ENCODE measurements around the gene CDH11.

CDH11 gene

GRCh38 chr16:64973171-64973570 lies 148.7 kb downstream of the CDH11 start:
- DNase-seq, result no peak

DNA sequence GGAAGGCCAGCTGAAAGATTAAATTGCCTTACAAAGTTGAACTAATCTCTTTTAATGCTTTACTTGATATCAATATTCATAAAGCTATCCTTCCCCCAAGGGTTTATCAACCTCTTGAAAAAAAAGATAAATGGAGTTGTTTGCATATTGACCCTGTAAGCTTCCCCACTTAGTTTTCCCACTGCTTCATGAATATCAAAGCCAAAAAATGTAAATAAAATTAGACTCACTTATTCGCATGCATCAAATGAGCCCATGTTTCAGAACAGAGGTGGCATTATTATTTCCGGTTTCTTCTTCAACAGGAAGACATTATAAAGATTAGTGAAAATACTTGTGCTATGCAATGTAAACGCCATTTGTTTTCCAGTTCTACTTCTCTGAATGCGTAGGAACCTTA lies 150.7 kb downstream of the CDH11 start:
- DNase-seq, result no peak

DNA sequence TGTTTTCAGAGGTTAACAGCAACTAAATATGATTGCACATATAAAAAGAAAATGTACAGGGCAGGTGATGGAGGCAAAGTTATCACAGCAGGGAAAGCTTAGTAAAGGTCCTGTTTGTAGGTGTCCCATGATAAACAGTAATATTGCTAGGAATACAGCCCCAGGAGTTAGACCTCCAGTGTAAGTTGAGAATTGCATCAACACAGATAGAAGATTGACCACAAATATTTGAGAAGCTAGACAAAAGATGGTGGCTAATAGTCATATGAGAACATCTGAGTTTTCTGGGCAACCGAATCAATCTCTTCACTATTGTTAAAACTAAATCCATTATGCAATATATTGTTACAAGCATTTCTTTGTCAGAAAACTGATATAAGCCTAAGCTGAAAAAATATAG lies 152.6 kb downstream of the CDH11 start:
- no peak for DNase-seq

DNA sequence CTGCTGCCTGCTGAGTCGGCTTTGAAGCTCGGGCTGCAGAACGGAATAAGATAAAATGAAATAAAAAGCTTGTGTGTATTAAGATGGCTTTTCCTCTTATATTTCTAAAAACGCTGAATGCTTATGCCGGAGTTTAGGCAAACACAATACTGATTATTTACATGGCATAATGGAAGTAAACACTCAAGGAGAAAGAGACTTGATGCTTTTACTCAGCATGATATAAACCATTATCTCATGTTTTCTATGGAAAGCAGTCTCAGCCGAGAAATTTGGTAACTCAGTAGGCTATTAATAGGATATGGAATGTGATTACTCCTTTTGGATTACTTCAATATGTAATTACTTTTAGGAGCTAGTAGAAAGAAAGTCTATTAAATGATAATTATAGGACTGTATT lies 153.3 kb downstream of the CDH11 start:
- no peak for DNase-seq

- DNase-seq, result peak; percentile 78
Observed at GRCh38 chr16:64964126-64964540, 157.7 kb downstream of the CDH11 start.

DNA sequence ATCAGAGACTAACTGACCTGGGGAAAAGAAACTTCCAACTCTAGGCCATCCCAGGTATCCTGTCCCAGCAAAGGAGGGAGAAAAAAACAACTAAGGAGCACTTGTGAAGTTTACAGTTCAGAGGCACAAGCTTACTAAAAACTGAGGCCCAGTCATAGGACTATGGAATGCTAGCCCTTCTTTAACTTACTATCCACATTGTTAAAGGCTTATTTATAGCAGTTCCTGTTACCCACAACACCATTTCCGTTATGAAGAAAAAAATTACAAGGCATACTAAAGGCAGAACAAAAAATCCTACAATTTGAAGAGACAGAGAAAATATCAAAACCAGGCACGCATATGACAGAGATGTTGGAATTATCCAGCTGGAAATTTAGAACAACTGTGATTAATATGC lies 159.1 kb downstream of the CDH11 start:
- no peak for DNase-seq

DNA sequence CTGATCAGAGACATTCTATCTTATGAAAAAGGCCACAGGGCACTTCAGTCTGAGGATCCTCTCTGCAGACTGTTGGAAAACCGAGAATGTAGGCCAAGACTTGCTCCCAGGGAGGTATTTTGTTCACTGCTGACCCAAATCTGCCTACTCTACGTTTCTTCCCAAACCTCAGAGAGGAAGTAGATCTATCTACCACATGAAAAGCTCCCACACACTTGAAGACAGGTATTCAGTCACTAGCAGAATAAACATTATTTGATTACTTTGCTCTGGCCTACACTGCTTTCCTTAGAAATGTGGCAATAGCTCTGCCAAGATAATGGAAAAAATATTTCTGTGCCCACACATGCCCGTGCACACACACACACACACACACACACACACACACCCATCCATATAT lies 164.6 kb downstream of the CDH11 start:
- no peak for DNase-seq

GRCh38 chr16:64952177-64952576 lies 169.7 kb downstream of the CDH11 start:
- DNase-seq, result peak; percentile 78

DNA sequence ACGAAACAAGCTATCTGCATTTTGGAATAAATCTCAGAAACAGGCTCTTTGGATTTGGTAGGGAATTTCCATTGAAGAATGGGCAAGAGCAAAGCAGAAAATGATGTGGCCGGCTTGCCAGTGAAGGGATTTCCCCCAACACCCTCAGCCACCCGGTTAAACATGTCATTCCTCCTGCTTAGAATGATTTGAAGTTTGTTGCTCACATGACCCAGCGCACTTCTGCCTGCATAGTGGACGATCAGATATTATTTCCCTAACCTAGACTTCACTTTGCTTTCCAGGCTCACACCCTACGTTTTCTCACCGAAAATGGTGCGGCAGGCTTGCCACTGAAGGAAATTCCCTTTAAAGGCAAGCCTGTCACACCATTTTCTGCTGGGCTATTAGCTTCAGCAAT lies 170.7 kb downstream of the CDH11 start:
- DNase-seq, result no peak

- DNase-seq, result no peak
Observed at GRCh38 chr16:64950731-64951130, 171.1 kb downstream of the CDH11 start.

GRCh38 chr16:64950262-64950661 lies 171.6 kb downstream of the CDH11 start:
- no peak for DNase-seq

- no peak for DNase-seq
Observed at GRCh38 chr16:64948056-64948455, 173.8 kb downstream of the CDH11 start.

- DNase-seq, result no peak
Observed at GRCh38 chr16:64947651-64948050, 174.2 kb downstream of the CDH11 start.

- no peak for DNase-seq
Observed at GRCh38 chr16:64933885-64934284, 188.0 kb downstream of the CDH11 start.

DNA sequence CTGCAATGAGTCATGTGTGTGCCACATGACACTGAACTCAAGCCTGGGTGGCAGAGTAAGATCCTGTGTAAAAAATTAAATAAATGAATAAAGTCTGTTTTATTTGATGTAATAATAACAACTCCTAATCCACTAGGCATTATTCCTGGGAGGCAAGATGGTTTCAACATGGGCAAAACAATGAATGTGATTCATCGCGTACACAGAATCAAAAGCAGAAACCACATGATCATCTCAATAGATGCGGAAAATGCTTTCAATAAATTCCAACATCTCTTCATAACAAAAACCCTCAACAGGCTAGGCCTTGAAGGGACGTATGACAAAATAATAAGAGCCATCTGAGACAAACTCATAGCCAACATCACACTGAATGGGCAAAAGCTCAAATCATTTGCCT lies 195.4 kb downstream of the CDH11 start:
- no peak for DNase-seq

- no peak for DNase-seq
Observed at GRCh38 chr16:64925166-64925565, 196.7 kb downstream of the CDH11 start.

GRCh38 chr16:64924086-64924485 lies 197.8 kb downstream of the CDH11 start:
- no peak for DNase-seq

DNA sequence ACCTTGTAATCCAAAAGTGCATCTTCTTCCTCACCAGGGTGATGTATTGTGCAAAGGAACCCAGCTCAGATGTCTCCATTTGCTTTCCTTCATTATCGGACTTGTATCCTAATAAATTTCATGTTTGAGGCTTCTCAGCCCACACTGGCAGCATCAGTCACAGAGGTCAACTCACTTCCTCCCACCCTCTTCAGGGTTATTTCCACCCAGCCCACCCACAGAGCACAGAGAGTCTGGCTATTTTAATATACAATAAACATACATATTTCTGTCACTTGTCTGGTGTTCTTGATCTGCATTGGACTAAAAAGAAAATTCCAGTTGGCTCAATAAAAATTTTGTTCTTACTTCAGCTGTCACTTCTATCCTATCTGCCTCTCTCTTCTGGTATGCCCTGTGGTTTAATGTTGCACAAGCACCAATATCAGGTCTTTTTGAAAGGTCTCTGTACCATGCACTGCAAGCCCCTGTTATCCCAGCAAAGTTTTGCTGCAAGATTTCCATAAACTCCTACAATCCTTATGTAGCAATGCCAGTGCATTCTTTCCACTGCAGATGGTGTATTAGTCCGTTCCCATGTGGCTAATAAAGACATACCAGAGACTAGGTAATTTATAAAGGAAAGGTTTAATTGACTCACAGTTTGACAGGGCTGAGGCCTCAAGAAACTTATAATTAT lies 201.8 kb downstream of the CDH11 start:
- DNase-seq, result no peak

- no peak for DNase-seq
Observed at GRCh38 chr16:64919141-64919540, 202.7 kb downstream of the CDH11 start.

DNA sequence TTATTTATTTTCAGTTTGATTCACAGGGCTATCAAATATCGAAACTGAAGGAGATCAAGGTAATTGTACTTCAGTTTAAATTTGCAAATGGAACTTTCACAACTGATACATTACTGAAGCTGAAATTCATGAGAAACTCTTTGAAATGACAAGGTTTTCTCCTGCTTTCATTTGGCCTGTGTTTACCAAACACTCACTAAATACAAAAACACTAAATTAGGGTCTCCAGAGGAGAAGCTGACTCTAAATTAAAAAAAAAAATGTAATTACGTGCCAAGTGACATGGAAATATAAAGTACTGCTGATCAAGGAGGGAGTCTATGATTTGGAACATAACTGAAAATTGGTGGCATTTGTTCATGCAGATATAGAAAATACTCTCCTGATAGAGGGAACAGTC lies 205.8 kb downstream of the CDH11 start:
- DNase-seq, result no peak

DNA sequence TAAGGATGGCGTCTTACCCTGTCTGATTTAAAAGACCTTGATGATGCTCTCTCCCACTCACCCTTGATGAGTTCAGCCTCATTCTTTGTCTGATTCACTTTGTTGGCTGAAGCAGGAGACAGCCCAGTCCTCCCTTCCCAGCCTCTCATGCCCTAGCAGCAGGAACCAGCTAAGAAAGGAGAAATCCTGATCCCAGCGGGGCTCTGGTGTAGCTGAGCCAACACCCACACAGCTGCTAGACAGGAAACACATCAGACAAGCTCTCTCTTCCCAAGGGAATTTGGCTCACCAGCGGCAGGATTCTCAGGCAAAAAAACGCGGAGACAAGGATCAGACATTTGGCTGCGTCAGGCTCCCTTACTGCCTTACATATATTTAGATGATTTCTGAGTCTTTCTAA lies 211.5 kb downstream of the CDH11 start:
- DNase-seq, result peak; percentile 72

DNA sequence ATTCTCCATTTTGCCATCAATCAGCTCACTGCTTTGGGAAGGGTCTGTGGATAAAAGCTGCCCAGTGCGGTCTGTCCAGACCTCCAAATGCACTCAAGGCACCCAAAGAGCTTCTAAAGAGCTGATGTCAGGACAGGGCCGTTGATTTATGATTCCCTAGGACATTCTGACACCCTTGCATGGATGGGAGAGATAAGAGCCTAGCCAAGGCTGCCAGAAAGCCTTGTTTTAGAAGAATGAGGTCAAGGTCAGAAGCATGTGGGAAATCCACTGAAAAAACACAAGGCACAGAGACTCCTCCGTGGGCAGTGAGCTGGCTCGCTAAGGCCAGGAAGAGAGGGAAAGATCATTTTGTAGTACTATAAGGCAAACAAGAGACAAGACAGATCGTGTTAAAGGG lies 214.0 kb downstream of the CDH11 start:
- DNase-seq, result peak; percentile 4

GRCh38 chr16:64903770-64904169 lies 218.1 kb downstream of the CDH11 start:
- no peak for DNase-seq

DNA sequence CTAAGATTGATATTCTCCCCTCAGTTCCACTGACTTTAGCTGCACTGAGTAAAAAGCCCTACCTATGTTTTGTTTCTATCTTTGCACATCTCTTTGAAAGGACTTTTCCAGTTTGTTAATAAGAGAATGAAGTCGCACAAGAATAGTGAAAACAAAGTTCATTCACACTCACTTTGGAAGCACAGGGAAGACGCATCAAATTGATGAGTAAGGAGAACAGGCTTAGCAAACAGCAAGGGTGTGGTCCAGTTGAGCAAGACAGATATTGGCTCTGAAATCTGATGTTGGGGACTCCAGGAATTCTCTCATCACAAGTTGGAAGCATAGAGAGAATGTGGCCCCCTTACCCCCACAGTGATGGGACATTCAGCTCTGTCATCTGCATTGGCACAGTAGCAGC lies 221.3 kb downstream of the CDH11 start:
- no peak for DNase-seq

- DNase-seq, result no peak
Observed at GRCh38 chr16:64900019-64900418, 221.8 kb downstream of the CDH11 start.

GRCh38 chr16:64898159-64898558 lies 223.7 kb downstream of the CDH11 start:
- DNase-seq, result no peak

Measured in EL (cell line).